Medulla oblongata (tissue), 1 donor: Measurements from ENCODE around the gene NHS.
"Not testable (repeated sequence)": the region's sequence is repeated elsewhere in the genome, so short reads cannot be mapped to it uniquely, and the experiment has no call there.

Source experiments
- DNase-seq: peaks from one replicate; pipeline ENCODE4 v3.0.0-alpha.2; 2015; ENCODE audit errors: extremely low spot score

NHS gene

GRCh38 chrX:17405225-17405969 lies 30.4 kb downstream of the NHS start:
- no peak for DNase-seq

GRCh38 chrX:17409566-17410290 lies 34.7 kb downstream of the NHS start:
- DNase-seq: no peak

GRCh38 chrX:17410651-17411050 lies 35.7 kb downstream of the NHS start:
- no peak for DNase-seq

- no peak for DNase-seq
These were observed 36.2 kb downstream of the NHS start for GRCh38 chrX:17411205-17411604.

GRCh38 chrX:17412692-17413091 lies 37.7 kb downstream of the NHS start:
- DNase-seq: no peak

- no peak for DNase-seq
These were observed 38.2 kb downstream of the NHS start for GRCh38 chrX:17413228-17413627.

- DNase-seq: no peak
These were observed 39.1 kb downstream of the NHS start for GRCh38 chrX:17414027-17414658.

GRCh38 chrX:17414839-17415238 lies 39.8 kb downstream of the NHS start:
- no peak for DNase-seq

- DNase-seq: no peak
These were observed 40.3 kb downstream of the NHS start for GRCh38 chrX:17415242-17415810.

GRCh38 chrX:17417372-17417771 lies 42.4 kb downstream of the NHS start:
- no peak for DNase-seq

GRCh38 chrX:17425136-17425535 lies 50.1 kb downstream of the NHS start:
- no peak for DNase-seq

- DNase-seq: no peak
These were observed 50.6 kb downstream of the NHS start for GRCh38 chrX:17425551-17425950.

GRCh38 chrX:17431171-17431570 lies 56.2 kb downstream of the NHS start:
- no peak for DNase-seq

- no peak for DNase-seq
These were observed 57.2 kb downstream of the NHS start for GRCh38 chrX:17432158-17432557.

GRCh38 chrX:17433965-17434364 lies 59.0 kb downstream of the NHS start:
- no peak for DNase-seq

GRCh38 chrX:17435476-17435875 lies 60.5 kb downstream of the NHS start:
- no peak for DNase-seq

GRCh38 chrX:17438221-17438620 lies 63.2 kb downstream of the NHS start:
- no peak for DNase-seq

- no peak for DNase-seq
These were observed 65.3 kb downstream of the NHS start for GRCh38 chrX:17440258-17440657.

GRCh38 chrX:17440836-17441235 lies 65.8 kb downstream of the NHS start:
- DNase-seq: no peak

GRCh38 chrX:17441965-17442364 lies 67.0 kb downstream of the NHS start:
- DNase-seq: no peak

- no peak for DNase-seq
These were observed 67.9 kb downstream of the NHS start for GRCh38 chrX:17442898-17443297.

- no peak for DNase-seq
These were observed 68.6 kb downstream of the NHS start for GRCh38 chrX:17443556-17443955.

- not testable (repeated sequence) for DNase-seq
These were observed 71.3 kb downstream of the NHS start for GRCh38 chrX:17446269-17446668.
